Suppressor macrophage (primary cell): ENCODE results near the gene DBF4B.
"Not testable (repeated sequence)": the region's sequence is repeated elsewhere in the genome, so short reads cannot be mapped to it uniquely, and the experiment has no call there.

ENCODE experiments used
- DNase-seq, 4 experiments: peaks; one replicate each; pipeline ENCODE4 v3.0.0-alpha.2; 2020 to 2022
- total RNA-seq, 17 experiments: gene quantifications; one replicate each; lab custom pipeline; 2026; ENCODE audit warnings: mixed read lengths in 6 of 17, inconsistent platforms in 3 of 17; lab: John Stamatoyannopoulos, UW

Gene DBF4B
- total RNA-seq: 2.9 to 11.9 (median 6.1) reads per million in 17 experiments

GRCh38 chr17:44708401-44709263 is at the start of gene DBF4B:
TSS of gene DBF4B (plus strand) at chr17:44708665. CDS start at chr17:44708821, 156 bp downstream.
- DNase-seq: peak; percentile 94 to 95 (median 94)

GRCh38 chr17:44661835-44662234 is 46.6 kb upstream of the DBF4B start:
- no peak for DNase-seq

- DNase-seq: no peak
These were observed 45.4 kb upstream of the DBF4B start for GRCh38 chr17:44663095-44663494.

GRCh38 chr17:44664867-44665266 is 43.6 kb upstream of the DBF4B start:
- DNase-seq: no peak

- DNase-seq: no peak
These were observed 42.5 kb upstream of the DBF4B start for GRCh38 chr17:44666006-44666405.

GRCh38 chr17:44672479-44673093 is 35.9 kb upstream of the DBF4B start:
- peak in 2 of 4 experiments; percentile 54 to 59 for DNase-seq

- DNase-seq: no peak
These were observed 34.6 kb upstream of the DBF4B start for GRCh38 chr17:44673893-44674292.

- no peak for DNase-seq
These were observed 31.3 kb upstream of the DBF4B start for GRCh38 chr17:44677136-44677535.

GRCh38 chr17:44683303-44683702 is 25.2 kb upstream of the DBF4B start:
- peak; percentile 35 to 68 (median 58) for DNase-seq

GRCh38 chr17:44687756-44688155 is 20.7 kb upstream of the DBF4B start:
- no peak for DNase-seq

- no peak for DNase-seq
These were observed 20.3 kb upstream of the DBF4B start for GRCh38 chr17:44688200-44688599.

GRCh38 chr17:44688675-44689476 is 19.6 kb upstream of the DBF4B start:
- peak in 1 of 4 experiments; percentile 9 for DNase-seq

GRCh38 chr17:44689477-44690217 is 18.8 kb upstream of the DBF4B start, which contains the start of gene CCDC43:
TSS of gene CCDC43 (minus strand) at chr17:44689776. CDS start at chr17:44689753, 23 bp downstream.
- peak; percentile 97 to 98 (median 97) for DNase-seq

- DNase-seq: peak in 2 of 4 experiments; percentile 20 to 32
These were observed 17.6 kb upstream of the DBF4B start for GRCh38 chr17:44690746-44691306.

GRCh38 chr17:44693609-44694008 is 14.9 kb upstream of the DBF4B start:
- DNase-seq: no peak

- not testable (repeated sequence) for DNase-seq
These were observed 8.2 kb upstream of the DBF4B start for GRCh38 chr17:44700288-44700687.

- peak in 1 of 4 experiments; percentile 16 for DNase-seq
These were observed 587 bp upstream of the DBF4B start for GRCh38 chr17:44707755-44708400.

GRCh38 chr17:44719444-44719843 is 11.0 kb downstream of the DBF4B start:
- no peak for DNase-seq

GRCh38 chr17:44722254-44722653 is 13.8 kb downstream of the DBF4B start:
- DNase-seq: no peak

- not testable (repeated sequence) for DNase-seq
These were observed 17.7 kb downstream of the DBF4B start for GRCh38 chr17:44726121-44726520.

- no peak for DNase-seq
These were observed 25.3 kb downstream of the DBF4B start for GRCh38 chr17:44733753-44734152.
